Peyer's patch (tissue), 4 donors: ENCODE measurements around the gene CHMP1A. TPM values are rescaled to one million over a fixed set of nuclear protein-coding genes. Genes with fewer than 3 reads are reported as not detected.

Source experiments
- DNase-seq, 3 donors: peaks; one replicate each; pipeline ENCODE4 v3.0.0-alpha.2; 2017 to 2019
- H3K27ac ChIP-seq, 4 donors: fragments of 200-600 bp; sonication (generic); one replicate each; pipeline ENCODE4 v1.5.1; 2016 to 2019
- H3K27me3 ChIP-seq, 2 donors: fragments of 200-600 bp; sonication (generic); one replicate each; pipeline ENCODE4 v1.5.1; 2019
- H3K36me3 ChIP-seq, 3 donors: fragments of 200-600 bp; sonication (generic); one replicate each; pipeline ENCODE4 v1.5.1; 2016 to 2019
- H3K4me1 ChIP-seq, 4 donors: fragments of 200-600 bp; sonication (generic); one replicate each; pipeline ENCODE4 v1.5.1; 2016 to 2019
- H3K4me3 ChIP-seq, 4 donors: fragments of 200-600 bp; sonication (generic); 1 replicate in 3 of 4; 2 replicates in 1 of 4; pipeline ENCODE4 v1.5.1; 2016 to 2019; ENCODE audit warnings: mild to moderate bottlenecking in 1 of 4
- H3K9me3 ChIP-seq, 4 donors: fragments of 200-600 bp; sonication (generic); one replicate each; pipeline ENCODE4 v1.5.1; 2016 to 2019; ENCODE audit warnings: mild to moderate bottlenecking in 1 of 4
- CTCF ChIP-seq, 6 experiments: fragments of 450-650 bp in 4 of 6; fragments of 200-600 bp in 2 of 6; sonication (generic) in 1 of 6; IDR thresholded peaks; one replicate each; pipeline ENCODE4 v1.5.1; 2017 to 2019; ENCODE audit warnings: antibody characterized with exemption in 6 of 6, mild to moderate bottlenecking in 3 of 6, moderate library complexity in 1 of 6
- POLR2A ChIP-seq, 2 donors: fragments of 450-650 bp; IDR thresholded peaks; one replicate each; pipeline ENCODE4 v1.5.1; 2017; ENCODE audit warnings: antibody characterized with exemption in 2 of 2, mild to moderate bottlenecking in 2 of 2, moderate library complexity in 2 of 2
- total RNA-seq, 4 donors: library from RNA; depleted of rRNA; stranded (reverse); fragments of >200 nt; gene quantifications; one replicate each; pipeline ENCODE4 v1.1.0, GENCODE V29; 2016

Gene CHMP1A
- total RNA-seq, 4 donors from 2014 or later, result 88.3 to 246 (median 196) TPM

- no peaks in the 10 kb centered on the region for H3K27me3 ChIP-seq
- H3K4me1 ChIP-seq, result peaks cover 4 to 30% (median 11%) of the 10 kb centered on the region in 4 donors
- H3K9me3 ChIP-seq, result no peaks in the 10 kb centered on the region
- no peak for DNase-seq
- TF ChIP-seq CTCF (IDR thresholded peaks at IDR 0.05) (no peak), POLR2A (IDR thresholded peaks at IDR 0.05) (no peak)
- peak overlapping the region; percentile 85 to 90 (median 90) for H3K27ac ChIP-seq
- peak overlapping the region; percentile 85 to 99 (median 91) for H3K4me3 ChIP-seq
- H3K36me3 ChIP-seq, result peaks cover 0 to 24% (median 0%) of the 10 kb centered on the region in 3 donors
Measured at GRCh38 chr16:89656435-89657121, 930 bp downstream of the CHMP1A start.

- H3K36me3 ChIP-seq, result peaks cover 0 to 38% (median 0%) of the 10 kb centered on the region in 3 donors
- H3K4me1 ChIP-seq, result peaks cover 4 to 30% (median 11%) of the 10 kb centered on the region in 4 donors
Measured at GRCh38 chr16:89655062-89655643, 2.4 kb downstream of the CHMP1A start.

GRCh38 chr16:89653656-89654295 lies 3.7 kb downstream of the CHMP1A start:
- Histone ChIP-seq H3K27ac (no peak overlapping the region), H3K27me3 (no peaks in the 10 kb centered on the region), H3K9me3 (no peaks in the 10 kb centered on the region), H3K4me1 (peaks cover 4 to 25% (median 10%) of the 10 kb centered on the region in 4 donors), H3K36me3 (peaks cover 0 to 50% (median 0%) of the 10 kb centered on the region in 3 donors), H3K4me3 (no peak overlapping the region)
- DNase-seq, result no peak
- no peak for TF ChIP-seq CTCF (IDR thresholded peaks at IDR 0.05)
- no peak for TF ChIP-seq POLR2A (IDR thresholded peaks at IDR 0.05)

More at GRCh38 chr16:89655062-89655643, 2.4 kb downstream of the CHMP1A start:
- Histone ChIP-seq H3K9me3 (no peaks in the 10 kb centered on the region), H3K27ac (peak overlapping the region in 2 of 4 donors; percentile 26 to 50), H3K4me3 (no peak overlapping the region), H3K27me3 (no peaks in the 10 kb centered on the region)
- TF ChIP-seq CTCF (IDR thresholded peaks at IDR 0.05), result no peak
- no peak for TF ChIP-seq POLR2A (IDR thresholded peaks at IDR 0.05)
- peak in 1 of 3 donors; percentile 67 for DNase-seq

- DNase-seq, result no peak
- Histone ChIP-seq H3K4me3 (no peak overlapping the region), H3K36me3 (peaks cover 0 to 60% (median 0%) of the 10 kb centered on the region in 3 donors), H3K4me1 (peaks cover 2 to 15% (median 5%) of the 10 kb centered on the region in 4 donors), H3K27me3 (no peaks in the 10 kb centered on the region), H3K9me3 (no peaks in the 10 kb centered on the region), H3K27ac (no peak overlapping the region)
- TF ChIP-seq CTCF (IDR thresholded peaks at IDR 0.05), result no peak
- no peak for TF ChIP-seq POLR2A (IDR thresholded peaks at IDR 0.05)
Measured at GRCh38 chr16:89651584-89651983, 5.9 kb downstream of the CHMP1A start.

GRCh38 chr16:89646906-89647305 lies 10.6 kb downstream of the CHMP1A start:
- TF ChIP-seq CTCF (IDR thresholded peaks at IDR 0.05), result no peak
- Histone ChIP-seq H3K9me3 (no peaks in the 10 kb centered on the region), H3K4me1 (no peaks in the 10 kb centered on the region), H3K27me3 (no peaks in the 10 kb centered on the region), H3K36me3 (peaks cover 0 to 65% (median 0%) of the 10 kb centered on the region in 3 donors), H3K4me3 (no peak overlapping the region), H3K27ac (no peak overlapping the region)
- DNase-seq, result no peak
